DOHH2 (cell line): ENCODE results near the gene CES3.

ENCODE experiments used
- H3F3A ChIP-seq: fragments of 200-600 bp; sonication (generic), shearing (Covaris generic); 2 replicates; pipeline ENCODE4 v1.6.0; 2016; ENCODE audit warnings: antibody characterized with exemption, mild to moderate bottlenecking; ENCODE audit not compliant: control insufficient read depth, insufficient read depth
- H3K27ac ChIP-seq: fragments of 200-600 bp; sonication (generic); 2 replicates; pipeline ENCODE4 v1.5.1; 2014; ENCODE audit warnings: low read depth, mild to moderate bottlenecking, low read length, moderate library complexity
- H3K27me3 ChIP-seq: fragments of 200-600 bp; sonication (generic); 2 replicates; pipeline ENCODE4 v1.6.1; 2014; ENCODE audit warnings: mild to moderate bottlenecking, low read length, mixed read lengths; ENCODE audit not compliant: control insufficient read depth
- H3K36me3 ChIP-seq: fragments of 200-600 bp; sonication (generic); 2 replicates; pipeline ENCODE4 v1.6.1; 2014; ENCODE audit warnings: mild to moderate bottlenecking, low read length, moderate library complexity, mixed read lengths; ENCODE audit not compliant: control insufficient read depth
- H3K4me1 ChIP-seq: fragments of 200-600 bp; sonication (generic); 2 replicates; pipeline ENCODE4 v1.6.1; 2014; ENCODE audit warnings: mild to moderate bottlenecking, low read length, mixed read lengths; ENCODE audit not compliant: control insufficient read depth
- H3K4me2 ChIP-seq: fragments of 200-600 bp; sonication (generic); 2 replicates; pipeline ENCODE4 v1.6.0; 2014; ENCODE audit warnings: mild to moderate bottlenecking, low read length, moderate library complexity
- H3K4me3 ChIP-seq: fragments of 200-600 bp; sonication (generic); 2 replicates; pipeline ENCODE4 v1.5.1; 2014; ENCODE audit warnings: mild to moderate bottlenecking, low read length, mixed read lengths
- H3K79me2 ChIP-seq: fragments of 200-600 bp; sonication (generic); 2 replicates; pipeline ENCODE4 v1.6.1; 2014; ENCODE audit warnings: mild to moderate bottlenecking, low read length, mixed read lengths; ENCODE audit not compliant: control insufficient read depth
- H3K9me2 ChIP-seq: fragments of 200-600 bp; sonication (generic); replicated peaks from 2 replicates; pipeline ENCODE4 v1.6.1; 2014; ENCODE audit warnings: mild to moderate bottlenecking, low read length, mixed read lengths; ENCODE audit not compliant: control insufficient read depth
- H3K9me3 ChIP-seq: fragments of 200-600 bp; sonication (generic); 2 replicates; pipeline ENCODE4 v1.6.1; 2014; ENCODE audit warnings: antibody characterized with exemption, low read length, mixed read lengths; ENCODE audit not compliant: control insufficient read depth, insufficient read depth
- H4K20me1 ChIP-seq: fragments of 200-600 bp; sonication (generic); 2 replicates; pipeline ENCODE4 v1.6.0; 2014; ENCODE audit warnings: low read depth, mild to moderate bottlenecking, antibody characterized with exemption, low read length, moderate library complexity; ENCODE audit not compliant: control insufficient read depth, insufficient read depth
- CTCF ChIP-seq: fragments of 200-600 bp; sonication (generic); IDR thresholded peaks from one replicate; pipeline ENCODE4 v1.5.1; 2014; ENCODE audit warnings: antibody characterized with exemption, mild to moderate bottlenecking, low read depth, low read length; ENCODE audit not compliant: poor library complexity, severe bottlenecking
- EZH2phosphoT487 ChIP-seq: fragments of 200-600 bp; sonication (generic); IDR thresholded peaks from 2 replicates; pipeline ENCODE4 v1.6.1; 2017; ENCODE audit warnings: borderline replicate concordance, mild to moderate bottlenecking, antibody characterized with exemption, low read length, moderate library complexity, mixed read lengths

The CES3 gene

GRCh38 chr16:66926961-66927436 lies 34.1 kb upstream of the CES3 start:
- no peak for TF ChIP-seq EZH2phosphoT487
- no peak for TF ChIP-seq CTCF
- H3K9me3 ChIP-seq: no peaks in the 10 kb centered on the region

GRCh38 chr16:66927918-66928649 lies 33.0 kb upstream of the CES3 start:
- Histone ChIP-seq H3K9me3 (no peaks in the 10 kb centered on the region), H3F3A (0 out of 2 replicates have a peak, but pooled peaks cover 3% of the 10 kb centered on the region), H3K27me3 (peaks cover 32% of the 10 kb centered on the region), H3K79me2 (peaks cover 8% of the 10 kb centered on the region), H3K4me3 (no peak overlapping the region), H3K27ac (no peak overlapping the region), H3K9me2 (no peaks in the 10 kb centered on the region), H4K20me1 (no peaks in the 10 kb centered on the region), H3K4me2 (no peak overlapping the region), H3K4me1 (peaks cover 5% of the 10 kb centered on the region), H3K36me3 (peaks cover 11% of the 10 kb centered on the region; the same call in 1 of the 2 replicates)
- TF ChIP-seq EZH2phosphoT487: no peak
- TF ChIP-seq CTCF: no peak

More at GRCh38 chr16:66926961-66927436, 34.1 kb upstream of the CES3 start:
- H3K4me2 ChIP-seq: no peak overlapping the region
- peaks cover 8% of the 10 kb centered on the region; the same call in 1 of the 2 replicates for H3K36me3 ChIP-seq
- 0 out of 2 replicates have a peak, but pooled peaks cover 3% of the 10 kb centered on the region for H3F3A ChIP-seq
- no peaks in the 10 kb centered on the region for H3K4me1 ChIP-seq
- no peaks in the 10 kb centered on the region for H4K20me1 ChIP-seq
- no peaks in the 10 kb centered on the region for H3K79me2 ChIP-seq
- no peak overlapping the region for H3K27ac ChIP-seq
- H3K4me3 ChIP-seq: no peak overlapping the region
- no peaks in the 10 kb centered on the region for H3K9me2 ChIP-seq
- H3K27me3 ChIP-seq: peaks cover 32% of the 10 kb centered on the region

GRCh38 chr16:66928702-66929388 lies 32.2 kb upstream of the CES3 start:
- Histone ChIP-seq H3F3A (0 out of 2 replicates have a peak, but pooled peaks cover 3% of the 10 kb centered on the region), H3K4me3 (no peak overlapping the region), H3K79me2 (peaks cover 16% of the 10 kb centered on the region), H3K36me3 (peaks cover 11% of the 10 kb centered on the region; the same call in 1 of the 2 replicates), H3K27ac (no peak overlapping the region), H3K4me1 (peaks cover 11% of the 10 kb centered on the region), H3K4me2 (no peak overlapping the region), H3K9me2 (no peaks in the 10 kb centered on the region), H3K9me3 (no peaks in the 10 kb centered on the region), H3K27me3 (peaks cover 25% of the 10 kb centered on the region), H4K20me1 (peaks cover 5% of the 10 kb centered on the region; the same call in 1 of the 2 replicates)
- TF ChIP-seq EZH2phosphoT487 (no peak), CTCF (peak; percentile 70)
